Hematopoietic multipotent progenitor cell treated with erythropoietin and hydrocortisone succinate and interleukin-3 and kit ligand, for 15 days (in vitro differentiated cells): ENCODE results near the gene AADACL2.
"Not testable (repeated sequence)": the region's sequence is repeated elsewhere in the genome, so short reads cannot be mapped to it uniquely, and the experiment has no call there.

Experiments used
- DNase-seq: peaks from one replicate; pipeline ENCODE4 v3.0.0-alpha.2; 2015; ENCODE audit warnings: low spot score

Gene AADACL2

GRCh38 chr3:151733613-151734012, at the start of gene AADACL2:
Gene AADACL2 (plus strand): TSS chr3:151733927. CDS start chr3:151734036, 109 bp downstream.
- DNase-seq, result no peak

GRCh38 chr3:151684094-151684493, 49.6 kb upstream of the AADACL2 start:
- no peak for DNase-seq

- DNase-seq, result no peak
Measured at GRCh38 chr3:151686257-151686656, 47.5 kb upstream of the AADACL2 start.

- no peak for DNase-seq
Measured at GRCh38 chr3:151687076-151687475, 46.7 kb upstream of the AADACL2 start.

- DNase-seq, result no peak
Measured at GRCh38 chr3:151688571-151688970, 45.2 kb upstream of the AADACL2 start.

- no peak for DNase-seq
Measured at GRCh38 chr3:151690645-151691044, 43.1 kb upstream of the AADACL2 start.

- DNase-seq, result no peak
Measured at GRCh38 chr3:151697496-151697895, 36.2 kb upstream of the AADACL2 start.

- DNase-seq, result no peak
Measured at GRCh38 chr3:151707216-151707615, 26.5 kb upstream of the AADACL2 start.

GRCh38 chr3:151708868-151709267, 24.9 kb upstream of the AADACL2 start:
- DNase-seq, result no peak

- no peak for DNase-seq
Measured at GRCh38 chr3:151709847-151710246, 23.9 kb upstream of the AADACL2 start.

- DNase-seq, result no peak
Measured at GRCh38 chr3:151721294-151721693, 12.4 kb upstream of the AADACL2 start.

- no peak for DNase-seq
Measured at GRCh38 chr3:151722856-151723255, 10.9 kb upstream of the AADACL2 start.

- DNase-seq, result no peak
Measured at GRCh38 chr3:151724576-151725562, 8.9 kb upstream of the AADACL2 start.

- DNase-seq, result no peak
Measured at GRCh38 chr3:151726016-151726415, 7.7 kb upstream of the AADACL2 start.

GRCh38 chr3:151732861-151733260, 866 bp upstream of the AADACL2 start:
- no peak for DNase-seq

- DNase-seq, result no peak
Measured at GRCh38 chr3:151740581-151740980, 6.9 kb downstream of the AADACL2 start.

GRCh38 chr3:151743855-151744254, 10.1 kb downstream of the AADACL2 start:
- no peak for DNase-seq

GRCh38 chr3:151750181-151750580, 16.5 kb downstream of the AADACL2 start:
- DNase-seq, result no peak

GRCh38 chr3:151750678-151751077, 17.0 kb downstream of the AADACL2 start:
- DNase-seq, result no peak

- no peak for DNase-seq
Measured at GRCh38 chr3:151751161-151751560, 17.4 kb downstream of the AADACL2 start.

GRCh38 chr3:151753846-151754245, 20.1 kb downstream of the AADACL2 start:
- DNase-seq, result no peak

GRCh38 chr3:151761581-151761980, 27.9 kb downstream of the AADACL2 start:
- DNase-seq, result no peak

- DNase-seq, result not testable (repeated sequence)
Measured at GRCh38 chr3:151764699-151765098, 31.0 kb downstream of the AADACL2 start.

- DNase-seq, result no peak
Measured at GRCh38 chr3:151765685-151766084, 32.0 kb downstream of the AADACL2 start.
